GM12892 (cell line): ENCODE data around the gene ARHGEF10L.

ENCODE experiments used
- DNase-seq: peaks from one replicate; pipeline ENCODE4 v3.0.0; 2011; ENCODE audit not compliant: insufficient read length
- FAIRE-seq: peaks from 2 replicates; lab custom pipeline; 2011; peaks lifted over from hg19 to GRCh38; lab: Jason Lieb, UNC
- POLR2A ChIP-seq: IDR thresholded peaks from 2 replicates; pipeline ENCODE4 v1.6.1; 2011; ENCODE audit warnings: low read depth, low read length, control low read depth
- POLR2AphosphoS5 ChIP-seq: IDR thresholded peaks from 2 replicates; pipeline ENCODE4 v1.6.1; 2011; ENCODE audit warnings: low read depth, low read length, control low read depth
- TAF1 ChIP-seq: IDR thresholded peaks from 2 replicates; pipeline ENCODE4 v1.6.1; 2011; ENCODE audit warnings: low read depth, mild to moderate bottlenecking, control low read depth, low read length, borderline replicate concordance

ARHGEF10L gene

GRCh38 chr1:17654519-17654918 is 115.0 kb downstream of the ARHGEF10L start:
- FAIRE-seq: no peak
- no peak for DNase-seq
- TF ChIP-seq POLR2AphosphoS5: no peak
- TF ChIP-seq POLR2A: no peak
- TF ChIP-seq TAF1: no peak

DNA sequence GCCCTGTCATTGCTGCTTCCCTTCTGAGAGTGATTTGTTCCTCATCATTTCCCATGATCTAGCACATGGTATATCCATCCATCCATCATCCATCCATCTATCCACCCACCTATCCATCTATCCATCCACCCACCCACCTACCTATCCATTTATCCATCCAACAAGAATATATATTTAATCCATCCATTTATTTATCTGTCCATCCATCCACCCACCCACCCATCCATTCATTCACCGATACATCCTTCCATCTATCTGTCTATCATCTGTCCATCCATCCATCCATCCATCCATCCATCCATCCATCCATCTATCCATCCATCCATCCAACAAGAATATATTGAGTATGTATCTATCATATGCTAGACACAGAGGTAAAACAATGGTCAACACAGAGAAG is 115.7 kb downstream of the ARHGEF10L start:
- FAIRE-seq (no peak), DNase-seq (no peak)
- no peak for TF ChIP-seq TAF1
- no peak for TF ChIP-seq POLR2A
- no peak for TF ChIP-seq POLR2AphosphoS5

DNA sequence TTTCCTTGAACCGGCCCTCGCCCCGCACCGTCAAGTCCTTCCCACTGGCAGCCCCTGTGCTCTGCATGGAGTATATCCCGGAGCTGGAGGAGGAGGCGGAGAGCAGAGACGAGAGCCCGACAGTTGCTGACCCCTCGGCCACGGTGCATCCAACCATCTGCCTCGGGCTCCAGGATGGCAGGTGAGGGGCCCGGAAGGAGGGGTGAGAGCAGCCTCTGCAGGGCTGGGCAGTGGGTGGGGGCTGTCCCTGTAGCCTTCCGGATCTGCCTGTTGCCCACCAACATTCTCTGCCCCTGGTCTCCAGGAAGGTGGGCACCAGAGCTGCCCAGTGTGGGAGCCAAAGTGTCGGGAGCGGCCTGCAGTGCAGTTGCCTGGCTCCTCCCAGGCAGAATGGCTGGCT is 116.4 kb downstream of the ARHGEF10L start:
- no peak for FAIRE-seq

DNA sequence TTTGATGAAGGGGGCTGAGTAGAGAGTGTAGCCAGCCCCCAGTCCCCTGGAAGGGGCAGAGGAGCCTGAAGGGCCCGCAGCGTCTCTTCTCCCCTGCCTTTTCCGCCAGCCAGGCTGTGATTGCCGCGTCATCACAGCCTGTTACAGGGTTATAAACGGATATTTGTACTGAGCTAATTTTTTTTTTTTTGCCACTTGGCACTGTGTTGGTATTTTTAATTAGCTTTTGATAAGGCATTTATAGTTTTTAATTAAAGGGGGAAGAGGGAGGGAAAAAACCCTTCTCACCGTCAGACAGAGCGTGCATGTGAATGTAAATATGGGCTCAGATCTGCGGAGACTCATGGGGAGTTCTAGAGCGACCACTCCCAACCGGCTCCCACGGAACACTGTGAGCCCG is 117.9 kb downstream of the ARHGEF10L start:
- FAIRE-seq: no peak
- DNase-seq: no peak
- no peak for TF ChIP-seq TAF1
- TF ChIP-seq POLR2A: no peak
- TF ChIP-seq POLR2AphosphoS5: no peak

More for the DNA sequence above, 116.4 kb downstream of the ARHGEF10L start:
- no peak for DNase-seq
- no peak for TF ChIP-seq POLR2AphosphoS5
- TF ChIP-seq POLR2A: no peak
- TF ChIP-seq TAF1: no peak

GRCh38 chr1:17658837-17659236 is 119.3 kb downstream of the ARHGEF10L start:
- DNase-seq: no peak
- no peak for TF ChIP-seq POLR2A
- TF ChIP-seq POLR2AphosphoS5: no peak
- TF ChIP-seq TAF1: no peak
- no peak for FAIRE-seq

GRCh38 chr1:17661546-17662157 is 122.2 kb downstream of the ARHGEF10L start:
- DNase-seq (peak; percentile 82), FAIRE-seq (peak; percentile 76)
- no peak for TF ChIP-seq POLR2AphosphoS5
- no peak for TF ChIP-seq POLR2A
- no peak for TF ChIP-seq TAF1

DNA sequence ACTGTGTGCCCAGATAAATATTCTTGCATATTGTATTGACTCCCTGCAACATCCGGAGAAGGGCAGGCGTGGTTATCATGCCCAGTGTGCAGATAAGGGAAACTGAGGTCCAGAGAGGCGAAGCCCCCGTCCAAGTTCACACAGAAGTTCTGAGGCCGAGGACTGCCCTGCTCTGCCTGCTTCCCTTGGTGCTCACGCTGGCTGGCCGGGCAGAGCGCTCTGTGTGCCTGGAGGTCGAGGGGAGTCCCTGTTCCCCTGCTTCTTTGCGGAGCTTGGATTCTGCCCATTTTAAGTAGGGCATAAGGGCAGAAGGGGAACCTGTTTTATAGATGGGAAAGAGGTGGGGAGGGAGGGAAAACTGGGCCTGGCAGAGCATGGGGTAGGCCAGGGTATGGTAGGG is 122.8 kb downstream of the ARHGEF10L start:
- FAIRE-seq: no peak
- TF ChIP-seq TAF1 (no peak), POLR2A (no peak), POLR2AphosphoS5 (no peak)
- DNase-seq: no peak

DNA sequence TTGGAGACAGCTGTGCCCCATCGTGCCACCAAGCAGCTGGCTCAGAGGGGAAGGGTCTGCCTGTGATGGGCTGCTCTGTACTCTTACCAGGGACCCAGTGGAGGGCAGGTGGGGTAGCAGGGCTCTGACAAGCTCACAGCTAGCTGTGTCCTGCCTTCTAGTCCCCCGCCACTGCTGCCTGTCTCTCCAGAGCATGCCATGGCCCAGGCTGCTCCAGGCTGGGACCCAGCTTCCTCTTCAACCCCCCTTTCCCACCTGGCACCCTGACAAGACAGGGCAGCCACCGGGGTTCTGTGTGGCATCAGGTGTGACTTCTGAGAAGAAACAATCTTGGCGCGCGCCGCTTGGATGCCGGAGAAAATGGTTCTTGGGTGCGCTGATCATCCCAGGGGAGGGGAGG is 123.3 kb downstream of the ARHGEF10L start:
- no peak for FAIRE-seq

GRCh38 chr1:17663646-17664045 is 124.1 kb downstream of the ARHGEF10L start:
- no peak for TF ChIP-seq TAF1
- TF ChIP-seq POLR2A: no peak
- no peak for TF ChIP-seq POLR2AphosphoS5
- FAIRE-seq (no peak), DNase-seq (no peak)

More for the DNA sequence above, 123.3 kb downstream of the ARHGEF10L start:
- DNase-seq: no peak
- TF ChIP-seq POLR2A: no peak
- TF ChIP-seq POLR2AphosphoS5: no peak
- no peak for TF ChIP-seq TAF1

DNA sequence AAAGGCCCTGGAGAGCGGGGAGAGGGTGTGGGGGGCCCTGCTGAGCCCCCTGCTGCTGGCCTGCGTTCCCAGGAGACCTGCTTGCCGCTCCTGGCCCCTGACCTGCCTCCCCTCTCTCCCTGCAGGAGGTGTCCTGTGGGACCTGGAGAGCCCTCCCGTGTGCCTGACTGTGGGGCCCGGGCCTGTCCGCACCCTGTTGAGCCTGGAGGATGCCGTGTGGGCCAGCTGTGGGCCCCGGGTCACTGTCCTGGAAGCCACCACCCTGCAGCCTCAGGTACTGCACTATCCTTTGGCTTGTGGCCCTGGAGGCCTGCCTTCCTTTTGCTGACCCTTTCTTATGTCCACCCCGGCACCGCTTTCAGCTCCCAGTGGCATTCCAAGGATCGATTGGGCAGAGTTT is 124.8 kb downstream of the ARHGEF10L start:
- FAIRE-seq (no peak), DNase-seq (no peak)
- TF ChIP-seq POLR2AphosphoS5 (no peak), TAF1 (no peak)

DNA sequence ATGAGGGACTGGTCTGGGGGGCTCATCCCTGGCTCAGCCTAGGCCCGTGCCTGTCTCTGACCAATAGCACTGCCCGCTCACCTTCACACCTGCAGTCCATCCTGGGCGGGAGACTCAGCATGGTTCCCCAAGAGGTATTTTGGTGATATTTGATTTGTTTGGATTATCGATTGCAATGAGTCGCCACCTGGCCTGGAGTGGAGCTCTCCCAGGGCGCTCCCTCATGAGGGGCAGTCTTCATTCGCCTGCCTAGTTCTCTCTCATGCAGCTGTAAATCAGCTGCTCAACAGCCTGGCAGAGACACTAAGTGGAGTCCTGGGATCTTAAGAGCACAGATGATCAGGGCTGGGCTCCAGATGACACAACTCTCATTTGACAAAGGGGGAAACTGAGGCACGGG is 125.6 kb downstream of the ARHGEF10L start:
- FAIRE-seq: no peak
- DNase-seq: no peak
- no peak for TF ChIP-seq TAF1
- TF ChIP-seq POLR2AphosphoS5: no peak
- no peak for TF ChIP-seq POLR2A

DNA sequence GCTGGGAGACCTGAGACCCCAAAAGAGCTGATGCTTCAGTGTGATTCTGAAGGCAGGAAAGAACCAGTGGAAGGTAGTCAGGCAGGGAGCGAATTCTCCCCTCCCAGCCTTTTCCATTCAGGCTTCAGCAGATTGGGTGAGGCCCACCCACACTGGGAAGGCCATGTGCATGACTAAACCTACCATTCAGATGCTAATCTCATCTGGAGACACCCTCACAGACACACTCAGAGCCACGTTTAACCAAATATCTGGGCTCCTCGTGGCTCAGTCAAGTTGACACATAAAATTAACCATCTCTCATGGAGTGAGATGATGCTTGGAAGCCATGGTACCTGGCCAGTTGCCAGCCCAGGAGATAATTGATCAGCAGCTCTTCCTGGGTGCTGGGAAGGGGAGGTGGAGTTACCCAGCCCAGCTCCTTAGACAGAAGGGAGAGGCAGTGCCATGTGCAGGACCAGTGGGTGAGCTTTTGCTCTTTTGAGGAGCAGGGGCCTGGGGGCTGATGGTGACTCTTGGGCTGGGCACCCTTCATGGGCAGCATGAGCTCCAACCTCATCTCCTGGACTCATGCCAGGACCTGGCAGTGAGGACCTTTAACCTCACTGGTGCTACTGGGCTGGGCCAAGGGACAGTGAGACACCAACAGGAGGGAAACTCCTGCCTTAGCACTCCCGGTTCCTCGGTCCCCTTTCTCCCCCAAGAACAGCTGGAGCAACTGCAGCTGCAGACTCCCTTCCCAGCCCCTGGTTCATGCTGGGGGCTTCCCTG is 126.6 kb downstream of the ARHGEF10L start:
- no peak for TF ChIP-seq TAF1
- no peak for TF ChIP-seq POLR2A
- TF ChIP-seq POLR2AphosphoS5: no peak
- FAIRE-seq (no peak), DNase-seq (no peak)
